ENCODE results near the gene CLNK. TPM values are rescaled to one million over a fixed set of nuclear protein-coding genes. Genes with fewer than 3 reads are reported as not detected.

CLNK gene
- total and polyA plus RNA-seq, 2 of the 8 experiments (the other 6 are each of a cell fraction or from before 2014, with no cell fraction given) = not detected

DNA sequence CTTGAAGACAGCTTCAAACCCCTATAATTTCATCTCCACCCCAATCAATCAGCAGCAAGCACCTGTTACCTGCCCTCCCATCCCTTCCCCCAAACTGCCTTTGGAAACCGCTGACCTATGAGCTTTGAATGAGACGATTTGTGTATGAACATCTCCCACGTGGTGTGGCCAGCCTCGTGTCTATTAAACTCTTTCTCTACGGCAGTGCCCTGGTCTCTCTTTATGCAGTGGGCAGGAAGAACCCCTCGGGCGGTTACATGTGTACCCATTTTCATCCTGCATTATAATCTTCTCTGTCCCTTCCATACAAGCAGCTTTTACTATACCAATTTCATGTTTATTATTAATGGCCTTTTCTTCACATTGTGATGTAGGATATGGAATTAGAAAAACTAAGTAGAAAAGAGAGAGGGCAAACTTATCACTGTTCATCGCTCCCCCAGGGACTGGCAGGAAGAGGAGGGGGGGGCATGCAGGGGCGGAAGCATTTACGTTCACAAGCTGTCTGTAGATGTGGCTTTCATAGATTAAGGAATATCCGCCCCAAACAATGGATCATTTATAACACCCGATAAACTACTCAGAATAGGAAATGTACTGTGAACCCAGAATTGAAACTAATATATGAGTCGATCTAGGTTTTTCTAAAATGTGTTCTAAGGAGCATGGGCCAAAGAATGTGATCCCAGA, 131.8 kb downstream of the CLNK start:
- H3K4ac ChIP-seq (replicated peaks; ENCODE audit: insufficient read length, low read depth, low read length) = no peak overlapping the region
- H3K4me3 ChIP-seq (ENCODE audit: extremely low read depth in 1 of 4, insufficient read depth in 2 of 4, low read depth in 3 of 4, low read length in 4 of 4) = no peak overlapping the region
- no peak overlapping the region for H2BK5ac ChIP-seq (ENCODE audit: low read depth, low read length)
- ChIA-PET POLR2A (ENCODE audit: partially characterized antibody) (no interaction called here), CTCF (ENCODE audit: partially characterized antibody) (interaction anchor here (0.5 to 7.6 kb wide), 12 partner anchors 14 to 882 kb away, joined by 3 to 57 read pairs (median 4); no protein-coding TSS in a partner anchor)
- no peak overlapping the region for H2BK20ac ChIP-seq (ENCODE audit: low read length)
- no peak overlapping the region for H4K91ac ChIP-seq (replicated peaks; ENCODE audit: insufficient read length, low read length)
- H4K5ac ChIP-seq (ENCODE audit: insufficient read length, low read depth, low read length) = no peak overlapping the region
- H2BK120ac ChIP-seq (replicated peaks; ENCODE audit: low read depth, low read length) = no peak overlapping the region
- no peak overlapping the region for H4K8ac ChIP-seq (ENCODE audit: extremely low read depth, insufficient read depth, low read length)
- no peak overlapping the region for H3K56ac ChIP-seq (replicated peaks; ENCODE audit: insufficient read length, low read depth, low read length)
- no peaks in the 10 kb centered on the region for H3K4me1 ChIP-seq (replicated peaks in 1 of 4; ENCODE audit: control insufficient read depth in 3 of 4, insufficient read depth in 4 of 4, low read length in 3 of 4)
- no peak for DNase-seq (ENCODE audit: low read depth in 1 of 2, low spot score in 2 of 2)
- H2BK12ac ChIP-seq (ENCODE audit: low read depth, low read length) = no peak overlapping the region
- no peak overlapping the region for H3K18ac ChIP-seq (ENCODE audit: extremely low read depth, low read length)
- H3K9me3 ChIP-seq (ENCODE audit: insufficient read depth in 2 of 2, low read depth in 1 of 2, low read length in 1 of 2) = no peaks in the 10 kb centered on the region
- 0 out of 2 replicates have a peak overlapping the region, but pooled peaks have one; percentile 20 for H2AFZ ChIP-seq (ENCODE audit: low read length)
- no peak for FAIRE-seq
- no peak overlapping the region for H2AK5ac ChIP-seq (ENCODE audit: low read depth, low read length)
- H3K14ac ChIP-seq (ENCODE audit: insufficient read length) = no peak overlapping the region
- H3K23ac ChIP-seq (ENCODE audit: insufficient read length) = no peak overlapping the region
- H3K79me2 ChIP-seq (ENCODE audit: control insufficient read depth in 1 of 2, insufficient read depth in 2 of 2, low read length in 2 of 2) = no peaks in the 10 kb centered on the region
- no peaks in the 10 kb centered on the region for H4K20me1 ChIP-seq (replicated peaks in 1 of 2; ENCODE audit: control insufficient read depth in 1 of 2, insufficient read depth in 2 of 2, low read length in 2 of 2)
- WGBS, 2 experiments (ENCODE audit: extremely low coverage in 1 of 2, insufficient coverage in 1 of 2, insufficient read length in 1 of 2, insufficient replicate concordance in 2 of 2, low coverage in 1 of 2, low lambda C conversion rate in 2 of 2, missing lambda C conversion rate in 1 of 2) = 95% methylated on average over 13 of the region's 13 CpGs; no CpG with 5 or more reads in 1 of the 2 experiments
- no peak overlapping the region for H3K9ac ChIP-seq (replicated peaks in 1 of 4; ENCODE audit: extremely low read depth in 1 of 4, low read depth in 3 of 4, low read length in 3 of 4)
- no peak overlapping the region for H2BK15ac ChIP-seq (ENCODE audit: low read length)
- TF ChIP-seq GTF2F1 (IDR thresholded peaks at IDR 0.05; ENCODE audit: borderline replicate concordance, low read depth, low read length) (no peak), CHD2 (IDR thresholded peaks at IDR 0.05; ENCODE audit: low read length) (no peak), POU5F1 (IDR thresholded peaks at IDR 0.05; ENCODE audit: low read depth, low read length) (no peak), BCL11A (IDR thresholded peaks at IDR 0.05; ENCODE audit: low read depth in 2 of 2, low read length in 2 of 2) (no peak), KDM1A (IDR thresholded peaks at IDR 0.05; ENCODE audit: borderline replicate concordance, low read length) (no peak), TAF7 (optimal IDR thresholded peaks at IDR 0.05; ENCODE audit: borderline replicate concordance, low read depth, low read length) (no peak), RNF2 (IDR thresholded peaks at IDR 0.05; ENCODE audit: borderline replicate concordance, low read depth, low read length, missing control alignments, poor library complexity, severe bottlenecking) (no peak), CREB1 (IDR thresholded peaks at IDR 0.05) (no peak)
- TF ChIP-seq, protein P1, sequence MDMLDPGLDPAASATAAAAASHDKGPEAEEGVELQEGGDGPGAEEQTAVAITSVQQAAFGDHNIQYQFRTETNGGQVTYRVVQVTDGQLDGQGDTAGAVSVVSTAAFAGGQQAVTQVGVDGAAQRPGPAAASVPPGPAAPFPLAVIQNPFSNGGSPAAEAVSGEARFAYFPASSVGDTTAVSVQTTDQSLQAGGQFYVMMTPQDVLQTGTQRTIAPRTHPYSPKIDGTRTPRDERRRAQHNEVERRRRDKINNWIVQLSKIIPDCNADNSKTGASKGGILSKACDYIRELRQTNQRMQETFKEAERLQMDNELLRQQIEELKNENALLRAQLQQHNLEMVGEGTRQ (IDR thresholded peaks at IDR 0.05; ENCODE audit: low read length) = no peak
- TF ChIP-seq, protein P2, sequence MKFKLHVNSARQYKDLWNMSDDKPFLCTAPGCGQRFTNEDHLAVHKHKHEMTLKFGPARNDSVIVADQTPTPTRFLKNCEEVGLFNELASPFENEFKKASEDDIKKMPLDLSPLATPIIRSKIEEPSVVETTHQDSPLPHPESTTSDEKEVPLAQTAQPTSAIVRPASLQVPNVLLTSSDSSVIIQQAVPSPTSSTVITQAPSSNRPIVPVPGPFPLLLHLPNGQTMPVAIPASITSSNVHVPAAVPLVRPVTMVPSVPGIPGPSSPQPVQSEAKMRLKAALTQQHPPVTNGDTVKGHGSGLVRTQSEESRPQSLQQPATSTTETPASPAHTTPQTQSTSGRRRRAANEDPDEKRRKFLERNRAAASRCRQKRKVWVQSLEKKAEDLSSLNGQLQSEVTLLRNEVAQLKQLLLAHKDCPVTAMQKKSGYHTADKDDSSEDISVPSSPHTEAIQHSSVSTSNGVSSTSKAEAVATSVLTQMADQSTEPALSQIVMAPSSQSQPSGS (IDR thresholded peaks at IDR 0.05; ENCODE audit: low read length) = no peak
- no peak overlapping the region for H3K4me2 ChIP-seq (ENCODE audit: insufficient read depth in 1 of 2, low read depth in 2 of 2, low read length in 2 of 2)
- no peaks in the 10 kb centered on the region for H3K23me2 ChIP-seq (ENCODE audit: low read depth, low read length)
- H3K36me3 ChIP-seq (ENCODE audit: control insufficient read depth in 2 of 4, insufficient read depth in 4 of 4, low read length in 3 of 4) = no peaks in the 10 kb centered on the region
- no peaks in the 10 kb centered on the region for H3K79me1 ChIP-seq (ENCODE audit: low read depth, low read length)
- H3K27me3 ChIP-seq (replicated peaks in 1 of 4; ENCODE audit: control insufficient read depth in 3 of 4, extremely low read depth in 1 of 4, insufficient read depth in 3 of 4, low read length in 3 of 4) = no peaks in the 10 kb centered on the region
- no peak overlapping the region for H3K27ac ChIP-seq (ENCODE audit: low read depth, low read length)
